Activated T-helper 1 cell treated with anti-CD3 and anti-CD28 coated beads, Interleukin-2, amount 50 U/mL, for 16 hours (primary cell): ENCODE results near the gene STK32C.
"Not testable (repeated sequence)": the region's sequence is repeated elsewhere in the genome, so short reads cannot be mapped to it uniquely, and the experiment has no call there.

Experiments used
- DNase-seq, 2 donors: peaks; one replicate each; pipeline ENCODE4 v3.0.0-alpha.2; 2020; ENCODE audit warnings: low read depth in 1 of 2, low spot score in 1 of 2

STK32C gene

DNA sequence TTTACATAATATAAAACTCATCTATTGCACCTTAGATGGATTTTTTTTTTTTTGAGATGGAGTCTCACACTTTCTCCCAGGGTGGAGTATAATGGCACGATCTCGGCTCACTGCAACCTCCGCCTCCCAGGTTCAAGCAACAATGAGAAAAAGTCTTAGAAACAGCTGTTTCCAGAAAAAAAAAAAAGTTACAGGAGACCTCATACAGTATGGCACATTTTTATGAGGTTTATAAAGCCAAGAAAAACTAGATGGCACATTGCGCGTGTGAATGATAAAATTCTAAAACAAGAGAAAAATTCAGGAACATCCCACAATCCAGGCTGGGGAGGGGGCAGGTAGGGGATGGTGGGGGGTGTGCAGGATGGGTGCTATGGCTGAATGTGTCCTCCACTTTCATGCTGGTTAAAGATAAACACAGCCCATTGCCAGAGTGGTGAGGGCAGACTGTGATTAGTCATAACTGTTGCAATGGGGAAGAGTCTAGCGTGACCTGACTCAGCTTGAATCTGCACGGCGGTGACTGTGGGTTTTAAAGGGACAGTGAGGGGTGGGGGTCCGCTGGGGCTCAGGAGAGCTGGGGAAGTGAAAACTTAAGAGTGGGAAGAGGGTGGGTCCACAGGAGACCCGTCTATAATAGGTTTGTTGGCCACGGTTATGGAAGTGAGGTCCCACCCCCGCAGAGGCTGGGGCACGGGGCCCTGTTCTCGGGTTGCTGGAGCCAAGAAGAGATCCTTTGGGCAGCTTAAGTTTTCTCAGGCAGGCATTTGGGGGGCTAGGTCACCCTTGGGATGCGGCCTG lies 12.3 kb upstream of the STK32C start:
- no peak for DNase-seq

DNA sequence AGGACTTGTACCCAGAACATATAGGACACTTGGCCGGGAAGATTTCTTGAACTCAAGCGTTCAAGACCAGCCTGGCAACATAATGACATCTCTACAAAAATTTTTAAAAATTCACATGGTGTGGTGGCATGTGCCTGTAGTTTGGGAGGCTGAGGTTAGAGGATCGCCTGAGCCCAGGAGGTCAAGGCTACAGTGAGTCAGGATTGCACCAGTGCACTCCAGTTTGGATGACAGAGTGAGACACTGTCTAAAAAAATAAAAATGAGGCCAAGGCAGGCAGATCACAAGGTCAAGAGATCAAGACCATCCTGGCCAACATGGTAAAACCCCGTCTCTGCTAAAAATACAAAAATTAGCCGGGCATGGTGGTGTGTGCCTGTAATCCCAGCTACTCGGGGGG lies 9.7 kb upstream of the STK32C start:
- not testable (repeated sequence) for DNase-seq

DNA sequence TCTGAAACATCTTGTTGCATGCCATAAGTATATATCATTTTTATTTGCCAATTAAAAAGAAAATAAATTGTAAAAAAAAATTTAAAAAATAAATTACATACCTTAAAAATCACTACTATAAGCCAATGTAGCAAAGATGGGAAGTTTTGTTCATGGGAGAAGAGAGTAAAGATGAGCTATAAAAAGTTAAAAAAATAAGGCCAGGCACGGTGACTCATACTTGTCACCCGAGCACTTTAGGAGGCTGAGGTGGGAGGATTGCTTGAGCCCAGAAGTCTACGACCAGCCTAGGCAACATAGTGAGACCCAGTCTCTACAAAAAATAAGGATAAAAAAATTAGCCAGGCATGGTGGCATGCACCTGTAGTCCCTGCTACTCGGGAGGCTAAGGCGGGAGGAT lies 8.4 kb upstream of the STK32C start:
- DNase-seq = no peak

DNA sequence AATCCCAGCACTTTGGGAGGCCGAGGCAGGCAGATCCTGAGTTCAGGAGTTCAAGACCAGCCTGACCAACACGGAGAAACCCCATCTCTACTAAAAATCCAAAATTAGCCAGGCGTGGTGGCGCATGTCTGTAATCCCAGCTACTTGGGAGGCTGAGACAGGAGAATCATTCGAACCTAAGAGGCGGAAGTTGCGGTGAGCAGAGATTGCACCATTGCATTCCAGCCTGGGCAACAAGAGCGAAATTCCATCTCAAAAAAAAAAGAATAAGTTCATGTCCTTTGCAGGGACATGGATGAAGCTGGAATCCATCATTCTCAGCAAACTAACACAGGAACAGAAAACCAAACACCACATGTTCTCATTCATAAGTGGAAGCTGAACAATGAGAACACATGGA lies 7.1 kb upstream of the STK32C start:
- not testable (repeated sequence) for DNase-seq

DNA sequence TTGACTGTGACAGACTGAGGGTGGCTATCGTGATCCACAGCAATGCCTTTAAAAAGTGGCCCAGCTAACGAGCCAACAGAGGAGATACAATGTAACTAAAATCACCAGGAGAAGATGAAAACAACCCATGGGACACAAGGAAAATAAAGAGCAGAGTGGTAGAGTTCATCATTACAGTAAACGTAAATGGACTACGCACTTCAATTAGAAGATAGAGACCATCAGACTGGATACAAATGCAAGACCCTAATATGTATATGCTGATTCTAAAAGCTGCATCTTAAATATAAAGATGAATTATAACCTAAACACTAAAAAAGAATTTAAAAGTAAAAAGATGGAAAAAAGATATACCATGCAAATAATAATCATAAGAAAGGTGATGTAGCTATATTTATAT lies 6.6 kb upstream of the STK32C start:
- no peak for DNase-seq

DNA sequence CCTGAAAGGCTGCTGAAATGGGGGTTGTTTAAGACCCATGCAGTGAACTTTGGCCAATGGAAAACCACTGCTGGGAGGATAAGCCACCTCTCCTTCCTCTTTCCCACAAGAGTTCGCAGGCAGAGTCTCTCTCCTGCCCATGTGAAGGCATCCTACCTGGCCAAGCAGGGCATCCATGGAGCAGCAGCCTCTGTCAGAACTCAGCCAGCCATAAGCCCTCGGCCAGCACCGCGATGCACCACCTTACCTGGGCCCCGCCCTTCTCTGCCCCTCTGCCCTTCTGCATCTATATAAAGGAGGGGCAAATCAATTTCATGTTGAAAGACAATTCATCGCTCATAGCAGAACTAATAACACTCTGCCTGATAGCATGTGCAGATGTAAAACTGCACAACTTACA lies 6.1 kb upstream of the STK32C start:
- DNase-seq = no peak

DNA sequence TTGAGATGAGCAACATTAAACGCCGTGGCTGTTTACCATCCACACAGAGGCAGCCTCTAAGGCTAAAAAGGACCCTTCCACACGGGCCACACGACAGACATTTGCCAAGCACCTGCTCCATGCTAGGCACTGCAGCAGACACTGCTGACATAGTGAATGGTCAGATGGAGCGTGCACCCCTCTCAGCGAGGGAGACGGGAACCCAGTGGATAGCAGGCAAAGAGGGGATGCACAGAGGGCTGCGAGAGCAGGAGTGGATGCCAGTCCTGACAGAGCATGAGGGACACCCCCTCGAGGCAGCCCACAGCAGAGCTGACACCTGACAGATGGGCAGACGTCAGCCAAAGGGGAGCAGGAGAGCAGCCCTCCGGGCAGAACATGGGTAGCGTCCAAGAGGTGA lies 5.6 kb upstream of the STK32C start:
- DNase-seq = no peak

DNA sequence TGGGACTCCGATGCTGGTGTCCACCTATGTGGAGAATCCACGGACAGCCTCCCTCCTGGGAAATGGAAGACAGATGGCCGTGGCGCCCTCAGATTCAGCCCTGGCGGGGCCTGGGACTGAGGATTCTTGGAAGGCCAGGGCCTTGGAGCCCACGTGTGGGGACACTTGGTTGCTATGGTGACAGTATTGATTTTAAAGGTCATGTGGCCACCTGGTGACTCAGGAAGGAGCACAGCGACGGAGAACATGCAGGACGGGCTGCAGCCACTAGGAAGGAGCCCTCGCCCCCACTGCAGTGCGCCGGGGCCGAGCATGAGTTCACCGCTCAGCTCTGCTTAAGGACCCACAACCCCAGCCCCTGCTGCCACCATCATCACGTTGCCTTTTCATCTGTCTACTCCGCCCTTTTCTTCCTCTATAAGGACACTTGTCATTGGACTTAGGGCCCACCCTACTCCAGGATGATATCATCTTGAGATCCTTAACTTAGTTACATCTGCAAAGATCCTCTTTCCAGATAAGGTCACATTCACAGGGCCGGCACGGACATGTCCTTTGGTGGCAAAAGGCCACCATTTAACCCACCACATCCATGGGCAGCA lies 3.7 kb upstream of the STK32C start:
- DNase-seq = no peak

DNA sequence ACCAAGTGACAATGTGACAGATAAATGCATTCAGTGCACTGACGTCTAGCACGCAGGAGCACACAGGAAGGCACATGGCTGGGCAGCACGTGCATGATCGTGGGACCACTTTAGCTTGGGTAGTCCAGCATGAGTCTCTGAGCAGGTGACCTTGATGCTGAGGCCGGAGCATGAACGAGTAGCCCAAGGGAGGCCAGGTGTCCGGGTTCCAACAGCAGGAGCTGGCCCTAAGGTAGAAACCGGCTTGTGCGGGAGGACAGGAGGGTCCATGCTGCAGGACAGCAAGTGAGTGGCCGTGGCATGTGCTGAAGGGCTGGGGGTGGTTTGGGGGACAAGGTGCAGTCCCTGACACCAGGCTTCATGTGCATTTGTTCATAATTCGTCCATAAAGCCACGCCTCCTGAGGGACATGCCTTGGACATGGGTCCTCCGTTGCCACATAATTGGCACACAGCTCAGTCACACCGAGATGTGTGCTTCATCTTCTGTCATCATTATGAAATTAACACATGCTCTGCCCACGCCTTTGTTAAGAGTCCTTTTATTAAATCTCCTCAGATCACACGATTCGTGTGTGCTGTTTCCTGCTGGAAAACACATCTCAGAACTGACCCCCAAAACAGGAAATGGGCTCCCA lies 3.1 kb upstream of the STK32C start:
- no peak for DNase-seq

DNA sequence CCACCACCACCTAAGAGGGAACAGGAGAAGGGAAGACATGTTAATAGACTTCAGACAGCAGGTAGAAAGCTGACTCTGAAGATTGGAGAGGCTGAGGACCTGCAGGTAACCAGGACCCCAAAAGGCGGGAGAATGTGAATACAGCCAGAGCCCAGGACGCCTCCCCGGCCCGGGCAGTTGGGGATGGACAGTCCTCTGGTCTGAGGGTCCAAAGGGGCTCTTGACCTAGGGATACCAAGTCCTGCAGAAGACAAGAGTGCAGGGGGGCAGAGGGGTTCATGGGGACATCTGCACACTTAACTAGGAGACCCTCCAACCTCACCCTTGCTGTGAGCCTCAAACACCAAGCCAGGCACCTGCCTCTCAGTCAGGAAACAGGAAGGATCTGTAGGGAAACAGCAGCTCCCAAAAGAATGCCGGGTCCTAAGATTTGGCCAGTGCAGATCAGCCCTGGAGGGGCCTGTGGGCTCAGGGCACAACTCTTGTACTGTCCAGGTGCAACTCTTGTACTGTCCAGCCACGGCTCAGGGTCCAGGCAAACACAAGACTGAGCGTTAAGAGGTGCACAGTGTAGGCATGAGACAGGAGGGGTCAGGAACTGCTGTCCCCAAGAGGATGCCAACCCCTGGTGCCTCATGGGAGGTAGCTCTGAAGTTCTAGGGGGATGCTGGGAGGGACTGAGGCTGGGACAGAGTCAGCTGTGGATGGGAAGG lies 2.3 kb upstream of the STK32C start:
- DNase-seq = no peak

DNA sequence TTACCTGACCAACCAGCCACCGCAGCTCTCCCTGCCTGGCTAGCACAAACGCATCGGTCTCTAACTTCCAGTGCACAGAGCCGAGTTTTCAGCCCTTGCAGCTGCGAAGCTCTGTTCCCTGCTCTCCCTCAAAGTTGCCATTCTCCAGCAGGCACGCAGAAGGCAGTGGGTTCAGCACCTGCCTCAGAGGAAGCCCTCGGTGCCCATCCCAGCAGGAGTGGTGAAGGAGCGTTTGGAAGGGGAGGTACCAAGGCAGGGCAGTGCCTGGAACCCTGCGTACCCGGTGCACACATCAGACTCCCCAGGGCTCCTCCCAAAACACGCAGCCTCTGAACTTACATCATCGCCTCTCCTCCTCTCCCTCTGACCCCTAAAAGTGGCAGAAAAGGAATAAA lies 1.7 kb upstream of the STK32C start:
- DNase-seq = no peak

DNA sequence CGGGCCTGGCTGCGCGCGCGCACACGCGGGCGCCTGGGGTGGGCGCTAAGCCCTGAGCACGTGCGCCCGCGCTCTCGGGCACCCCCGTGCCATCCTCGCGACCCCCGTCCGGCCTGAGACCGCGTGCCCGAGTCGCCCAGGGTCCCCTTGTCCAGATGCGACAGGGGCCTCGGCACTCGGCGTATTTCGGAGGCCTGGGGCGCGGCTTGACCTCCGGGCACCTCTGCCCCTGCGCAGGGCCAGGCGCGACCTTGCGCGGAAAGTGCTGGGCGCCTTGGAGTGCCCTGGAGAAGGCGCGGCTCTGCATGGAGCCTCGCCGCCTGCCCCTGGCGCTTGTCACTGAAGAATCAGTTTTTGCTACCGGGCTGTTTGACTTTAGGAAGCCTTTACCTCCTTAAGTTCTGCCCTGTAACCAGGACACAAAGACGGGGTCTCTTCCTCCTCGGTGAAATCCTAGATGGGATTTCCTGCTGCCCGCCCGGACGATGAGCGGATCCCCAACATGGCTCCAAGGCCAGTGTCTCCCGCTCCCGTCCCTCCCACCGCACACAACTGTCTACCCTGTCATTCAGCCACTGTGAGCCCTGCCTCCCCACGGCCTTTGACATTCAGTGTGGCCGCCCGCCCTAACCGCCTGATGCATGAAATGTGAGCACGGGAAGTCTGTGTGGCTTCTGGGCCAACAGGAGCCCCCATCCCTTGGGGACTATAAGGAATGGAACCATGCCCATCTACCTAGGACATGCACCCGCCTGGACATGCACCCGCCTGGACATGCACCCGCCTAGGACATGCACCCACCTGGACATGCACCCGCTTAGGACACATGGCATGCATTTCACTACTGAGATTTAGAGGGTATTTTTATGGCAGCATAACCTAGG lies 1.1 kb upstream of the STK32C start:
- DNase-seq = no peak

DNA sequence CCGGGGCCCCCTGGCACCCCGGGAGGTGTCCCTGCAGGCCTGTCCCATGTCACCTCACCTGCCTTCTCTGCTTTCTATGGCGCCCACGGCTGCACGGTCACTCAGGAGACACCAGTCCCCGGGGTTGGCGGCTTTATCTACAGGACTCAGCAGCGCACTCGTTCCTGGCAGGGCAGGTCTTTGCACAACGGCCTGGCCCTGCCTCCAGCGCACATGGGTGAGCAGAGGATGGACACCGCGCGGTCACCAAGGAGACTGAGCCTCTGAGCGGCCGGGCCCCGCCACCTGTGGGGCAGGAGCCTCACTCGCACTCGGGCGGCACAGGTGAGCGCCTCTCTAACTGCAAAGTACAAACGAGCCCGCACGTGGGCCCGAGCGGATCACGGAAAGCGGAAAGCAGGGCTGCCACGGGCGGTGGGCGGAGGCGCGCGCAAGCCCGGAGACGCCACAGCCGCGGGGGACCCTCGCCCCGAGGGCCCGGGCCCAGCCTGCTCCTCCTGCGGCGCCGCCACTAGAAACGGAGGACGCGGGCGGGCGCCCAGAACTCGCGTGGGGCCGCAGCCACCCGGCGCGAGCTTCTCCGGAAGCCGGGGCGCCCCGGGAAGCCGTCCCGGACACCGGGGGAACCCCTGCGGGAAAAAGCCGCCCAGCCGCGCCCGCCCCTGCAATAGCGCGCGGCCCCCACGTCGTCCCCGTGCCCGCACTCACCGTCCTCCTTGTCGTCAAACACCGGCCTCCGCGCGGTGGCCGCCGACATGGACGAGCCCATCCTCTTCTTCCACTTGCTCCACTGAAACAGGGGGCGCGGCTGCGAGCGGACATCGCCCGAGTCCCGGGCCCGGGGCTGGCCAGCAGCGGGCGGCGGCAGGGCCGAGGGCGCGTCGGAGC lies 642 bp downstream of the STK32C start:
- DNase-seq = peak in 1 of 2 donors; percentile 16

DNA sequence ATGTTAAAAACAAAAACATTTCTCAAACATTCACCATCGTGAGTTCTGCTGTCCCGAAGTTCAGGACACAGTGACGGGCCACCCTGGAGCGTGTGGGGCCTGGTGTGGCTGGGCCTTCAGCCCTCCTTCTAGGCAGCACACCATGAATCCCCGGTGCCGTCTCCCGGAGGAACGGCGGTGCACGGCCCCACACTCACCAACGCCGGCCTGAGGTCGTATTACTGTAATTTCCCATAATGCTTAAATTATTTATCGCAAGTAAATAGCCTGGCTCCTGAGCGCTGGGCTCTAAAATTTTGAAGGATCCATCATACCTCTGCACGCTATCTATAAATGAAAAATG lies 1.4 kb downstream of the STK32C start:
- no peak for DNase-seq

DNA sequence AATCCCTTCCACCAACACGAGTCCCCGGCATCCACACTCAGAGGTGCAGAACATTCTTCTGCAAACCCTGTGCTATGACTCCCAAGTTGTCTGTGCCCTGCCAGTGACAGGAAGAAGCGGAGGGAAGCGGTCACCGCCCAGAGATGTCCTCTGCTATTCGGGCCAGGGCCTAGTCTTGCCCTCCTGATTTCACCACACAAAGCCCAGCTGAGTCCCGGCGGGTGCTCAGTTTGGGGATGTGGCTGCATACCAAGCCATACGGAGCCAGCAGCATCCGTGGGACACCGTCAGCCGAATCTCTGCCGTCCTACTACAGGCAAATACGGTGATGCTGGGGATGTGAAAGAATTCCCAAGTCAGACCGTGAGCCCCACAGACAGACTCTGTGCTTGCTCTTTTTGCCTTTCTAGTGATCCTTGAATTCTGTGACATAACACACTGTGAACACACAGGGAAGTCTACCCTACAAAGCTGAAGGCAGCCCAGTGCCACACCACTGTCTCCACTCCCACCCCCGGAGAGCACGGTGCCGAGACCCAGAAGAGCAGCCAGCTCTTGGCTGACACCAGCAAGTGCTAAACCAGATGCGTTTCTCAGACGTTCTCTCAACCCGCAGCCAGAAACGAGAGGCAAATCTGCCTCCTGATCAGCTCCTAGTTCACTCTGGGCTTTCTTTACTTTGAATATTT lies 2.0 kb downstream of the STK32C start:
- DNase-seq = no peak

DNA sequence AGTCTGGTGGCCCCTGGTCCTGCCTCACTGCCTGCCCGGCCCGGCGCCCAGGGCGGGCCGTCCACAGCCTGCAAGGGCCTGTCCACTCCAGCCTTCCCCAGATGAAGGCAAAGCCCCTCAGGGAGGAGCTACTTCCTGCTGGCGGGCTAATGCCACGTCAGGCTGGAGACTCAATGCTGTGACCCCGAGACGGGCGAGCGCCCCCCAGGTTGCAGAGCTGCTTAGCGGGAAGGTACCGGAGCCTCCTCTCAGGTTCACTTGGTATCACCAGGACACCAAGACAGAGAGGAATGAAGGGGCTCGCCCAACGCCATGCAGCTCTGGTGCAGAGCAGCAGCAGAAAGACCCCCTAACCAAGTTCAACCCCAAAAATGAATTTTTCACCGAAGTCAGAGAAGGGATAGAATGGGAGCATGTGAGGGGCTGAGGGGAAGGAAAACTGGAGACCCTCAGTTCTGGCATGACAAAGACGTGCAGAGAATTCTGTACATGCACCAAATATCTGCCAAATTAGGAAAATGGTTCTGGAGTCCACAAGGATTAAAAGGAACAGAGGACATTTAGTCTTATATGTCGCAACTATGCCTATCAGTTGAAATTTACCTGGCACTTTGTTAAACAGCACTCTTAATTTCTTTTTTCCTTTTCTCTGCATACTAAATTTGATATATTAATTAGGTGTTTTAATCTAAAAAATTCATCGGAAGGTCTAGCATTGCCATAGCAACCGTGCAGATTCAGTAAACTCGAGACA lies 2.8 kb downstream of the STK32C start:
- no peak for DNase-seq

DNA sequence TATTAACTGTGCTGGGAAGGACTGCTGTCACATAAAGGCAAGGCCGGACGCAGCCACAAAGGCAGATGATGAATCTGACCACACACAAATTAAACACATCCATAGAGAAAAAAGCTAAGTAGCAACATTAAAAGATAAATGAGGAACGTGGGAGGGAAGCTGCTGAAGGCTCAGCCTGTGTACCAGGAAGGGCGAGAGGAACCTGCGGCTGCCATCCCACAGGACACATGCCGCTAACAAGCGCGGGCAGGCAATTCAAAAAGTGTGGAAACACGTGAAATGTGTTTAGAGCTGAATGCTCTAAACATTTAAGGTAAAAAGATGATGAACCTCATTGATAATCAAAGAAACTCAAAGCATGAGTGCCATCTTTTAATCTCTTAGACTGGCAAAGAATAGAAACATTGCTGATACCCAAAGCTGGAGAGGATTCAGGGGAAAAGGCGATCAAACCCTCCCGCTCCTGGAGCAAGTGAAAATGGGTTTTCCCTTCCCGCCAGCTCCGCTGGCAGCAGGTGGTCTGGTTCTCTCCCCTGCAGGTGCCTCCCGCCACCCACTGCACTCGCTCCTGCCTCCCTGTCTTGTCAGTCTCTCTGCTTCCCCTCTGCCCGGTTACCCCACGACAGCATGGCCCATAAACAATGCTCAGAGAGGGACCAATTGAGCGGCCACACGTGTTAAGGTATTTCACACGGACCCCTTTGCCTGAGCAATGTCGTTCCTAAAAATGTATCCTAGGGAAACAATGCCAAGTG lies 4.2 kb downstream of the STK32C start:
- DNase-seq = no peak
